Measurements from ENCODE around the gene VPS37B.

VPS37B gene

GRCh38 chr12:122840580-122841513, 55.1 kb downstream of the VPS37B start:
- DNase-seq (ENCODE audit: low spot score), result no peak

- no peak for DNase-seq (ENCODE audit: low spot score)
Observed at GRCh38 chr12:122839907-122840554, 55.9 kb downstream of the VPS37B start.

GRCh38 chr12:122838841-122839240, 57.1 kb downstream of the VPS37B start:
- DNase-seq (ENCODE audit: low spot score), result no peak

- peak; percentile 51 for DNase-seq (ENCODE audit: low spot score)
Observed at GRCh38 chr12:122837306-122838265, 58.3 kb downstream of the VPS37B start.

- peak; percentile 53 for DNase-seq (ENCODE audit: low spot score)
Observed at GRCh38 chr12:122836027-122836921, 59.6 kb downstream of the VPS37B start.

- no peak for DNase-seq (ENCODE audit: low spot score)
Observed at GRCh38 chr12:122835750-122836026, 60.2 kb downstream of the VPS37B start.

- peak; percentile 79 for DNase-seq (ENCODE audit: low spot score)
Observed at GRCh38 chr12:122834921-122835749, 60.8 kb downstream of the VPS37B start, which contains the start of gene HIP1R. Gene HIP1R (plus strand): TSS chr12:122835457. CDS start chr12:122835551, 94 bp downstream.

- DNase-seq (ENCODE audit: low spot score), result peak; percentile 55
Observed at GRCh38 chr12:122834104-122834920, 61.6 kb downstream of the VPS37B start.

- DNase-seq (ENCODE audit: low spot score), result peak; percentile 89
Observed at GRCh38 chr12:122830517-122831214, 65.3 kb downstream of the VPS37B start.

GRCh38 chr12:122827258-122827657, 68.7 kb downstream of the VPS37B start:
- no peak for DNase-seq (ENCODE audit: low spot score)

GRCh38 chr12:122825773-122826724, 69.9 kb downstream of the VPS37B start:
- DNase-seq (ENCODE audit: low spot score), result peak; percentile 53

- no peak for DNase-seq (ENCODE audit: low spot score)
Observed at GRCh38 chr12:122823429-122823828, 72.5 kb downstream of the VPS37B start.

- no peak for DNase-seq (ENCODE audit: low spot score)
Observed at GRCh38 chr12:122820838-122821271, 75.1 kb downstream of the VPS37B start.

- no peak for DNase-seq (ENCODE audit: low spot score)
Observed at GRCh38 chr12:122820138-122820537, 75.8 kb downstream of the VPS37B start.

GRCh38 chr12:122819209-122819785, 76.6 kb downstream of the VPS37B start:
- DNase-seq (ENCODE audit: low spot score), result no peak
